SK-N-SH (cell line): ENCODE results near the gene HBB. TPM values are rescaled to one million over a fixed set of nuclear protein-coding genes. Genes with fewer than 3 reads are reported as not detected.
"Not testable (repeated sequence)": the region's sequence is repeated elsewhere in the genome, so short reads cannot be mapped to it uniquely, and the experiment has no call there.

Experiments used
- CTCF ChIA-PET: fragments of 300-600, 350-600 bp; formaldehyde crosslinking; extraction: SDS; loops from one replicate; lab custom pipeline; 2021; lab: Yijun Ruan, JAX
- POLR2A ChIA-PET: fragments of 350-600 bp; sonication (Branson Sonifier 250); formaldehyde crosslinking; extraction: SDS; loops from one replicate; lab custom pipeline; 2020; ENCODE audit warnings: antibody characterized with exemption, inconsistent platforms; lab: Yijun Ruan, JAX
- DNase-seq: peaks from one replicate; pipeline ENCODE4 v3.0.0; 2012
- H2AFZ ChIP-seq: fragments of 200-600 bp; sonication (generic); 2 replicates; pipeline ENCODE4 v1.8.1; 2016; ENCODE audit warnings: antibody characterized with exemption, mild to moderate bottlenecking, low read depth
- H3F3A ChIP-seq: fragments of 200-600 bp; sonication (generic); replicated peaks from 2 replicates; pipeline ENCODE3; 2016; ENCODE audit warnings: antibody characterized with exemption, mild to moderate bottlenecking; ENCODE audit not compliant: insufficient read depth
- H3K27ac ChIP-seq, 2 experiments: fragments of 200-500 bp in 1 of 2; fragments of 200-600 bp in 1 of 2; sonication (Bioruptor generic) in 1 of 2; sonication (generic), shearing (Covaris generic) in 1 of 2; 2 replicates each; pipeline versions ENCODE4 v1.5.1 to v1.6.1; 2014 to 2016; ENCODE audit warnings: low read depth in 2 of 2, inconsistent platforms in 1 of 2, low read length in 1 of 2, mild to moderate bottlenecking in 1 of 2, mixed read lengths in 1 of 2
- H3K27me3 ChIP-seq: fragments of 200-600 bp; sonication (generic), shearing (Covaris generic); 2 replicates; pipeline ENCODE4 v1.6.1; 2016; ENCODE audit warnings: mixed run types; ENCODE audit not compliant: insufficient read depth
- H3K36me3 ChIP-seq, 2 experiments: fragments of 200-500 bp in 1 of 2; fragments of 200-600 bp in 1 of 2; sonication (Bioruptor generic) in 1 of 2; sonication (generic) in 1 of 2; replicated peaks in 1 of 2; 2 replicates each; pipeline versions ENCODE3 to v1.5.1; 2014 to 2016; ENCODE audit warnings: low read length in 1 of 2, mild to moderate bottlenecking in 1 of 2; ENCODE audit not compliant: insufficient read depth in 2 of 2, control insufficient read depth in 1 of 2
- H3K4me1 ChIP-seq, 2 experiments: fragments of 200-500 bp in 1 of 2; fragments of 200-600 bp in 1 of 2; sonication (Bioruptor generic) in 1 of 2; sonication (generic), shearing (Covaris generic) in 1 of 2; 2 replicates each; pipeline versions ENCODE4 v1.5.1 to v1.6.1; 2014 to 2016; ENCODE audit warnings: low read depth in 1 of 2, low read length in 1 of 2, mixed run types in 1 of 2; ENCODE audit not compliant: insufficient read depth in 2 of 2, control insufficient read depth in 1 of 2
- H3K4me2 ChIP-seq: fragments of 200-600 bp; sonication (generic), shearing (Covaris generic); 2 replicates; pipeline ENCODE4 v1.6.1; 2017; ENCODE audit warnings: mixed run types
- H3K4me3 ChIP-seq, 2 experiments: fragments of 200-500 bp in 1 of 2; fragments of 200-600 bp in 1 of 2; sonication (Bioruptor generic) in 1 of 2; sonication (generic), shearing (Covaris generic) in 1 of 2; 2 replicates each; pipeline versions ENCODE4 v1.5.1 to v1.8.1; 2014 to 2016; ENCODE audit warnings: low read depth in 2 of 2, inconsistent platforms in 1 of 2, low read length in 1 of 2, mild to moderate bottlenecking in 1 of 2, mixed read lengths in 1 of 2, moderate library complexity in 1 of 2
- H3K79me2 ChIP-seq: fragments of 200-600 bp; sonication (generic); 2 replicates; pipeline ENCODE4 v1.8.1; 2017; ENCODE audit warnings: mild to moderate bottlenecking; ENCODE audit not compliant: insufficient read depth
- H3K9ac ChIP-seq: fragments of 200-600 bp; sonication (generic); 2 replicates; pipeline ENCODE4 v1.6.1; 2017; ENCODE audit warnings: mixed run types
- H3K9me2 ChIP-seq: fragments of 200-600 bp; sonication (generic); 2 replicates; pipeline ENCODE4 v1.6.1; 2017; ENCODE audit warnings: mixed run types
- H3K9me3 ChIP-seq: fragments of 200-600 bp; sonication (generic); 2 replicates; pipeline ENCODE4 v1.6.1; 2017; ENCODE audit warnings: mixed run types, mild to moderate bottlenecking, moderate library complexity
- H4K20me1 ChIP-seq: fragments of 200-600 bp; sonication (generic); 2 replicates; pipeline ENCODE4 v1.6.1; 2017; ENCODE audit warnings: mild to moderate bottlenecking, mixed run types; ENCODE audit not compliant: insufficient read depth
- CHD2 ChIP-seq: fragments of 150-350 bp; IDR thresholded peaks from 2 replicates; pipeline ENCODE4 v1.6.1; 2018; ENCODE audit warnings: low read length; ENCODE audit not compliant: partially characterized antibody
- CTCF ChIP-seq: fragments of 200-600 bp; sonication (generic); IDR thresholded peaks from 2 replicates; pipeline ENCODE4 v1.6.1; 2017; ENCODE audit warnings: antibody characterized with exemption, mild to moderate bottlenecking, moderate library complexity
- FOSL2 ChIP-seq: IDR thresholded peaks from 2 replicates; pipeline ENCODE4 v1.4.0; 2012; ENCODE audit warnings: low read depth, mild to moderate bottlenecking, moderate library complexity, borderline replicate concordance
- FOXM1 ChIP-seq: IDR thresholded peaks from 2 replicates; pipeline ENCODE4 v1.4.0; 2012; ENCODE audit warnings: low read depth, mild to moderate bottlenecking
- GABPA ChIP-seq: IDR thresholded peaks from 2 replicates; pipeline ENCODE4 v1.4.0; 2012; ENCODE audit warnings: low read depth, mild to moderate bottlenecking
- GATA2 ChIP-seq: sonication (generic); formaldehyde crosslinking; IDR thresholded peaks from 2 replicates; pipeline ENCODE4 v1.5.0; 2020; ENCODE audit warnings: mild to moderate bottlenecking, missing genetic modification reagents
- JUND ChIP-seq: IDR thresholded peaks from 2 replicates; pipeline ENCODE4 v1.4.0; 2012
- MAX ChIP-seq: IDR thresholded peaks from 2 replicates; pipeline ENCODE4 v1.4.0; 2012; ENCODE audit warnings: low read depth
- NFIC ChIP-seq: IDR thresholded peaks from 2 replicates; pipeline ENCODE4 v1.4.0; 2012; ENCODE audit warnings: borderline replicate concordance
- PBX3 ChIP-seq: IDR thresholded peaks from 2 replicates; pipeline ENCODE4; 2012
- POLR2AphosphoS5 ChIP-seq: IDR thresholded peaks from 2 replicates; pipeline ENCODE4 v1.6.1; 2012; ENCODE audit warnings: low read depth, low read length
- REST ChIP-seq: IDR thresholded peaks from 2 replicates; pipeline ENCODE4 v1.6.1; 2012; ENCODE audit warnings: mild to moderate bottlenecking, low read depth, low read length, moderate library complexity
- RXRA ChIP-seq: IDR thresholded peaks from 2 replicates; pipeline ENCODE4 v1.4.0; 2012; ENCODE audit warnings: low read depth, mild to moderate bottlenecking, borderline replicate concordance
- SIN3A ChIP-seq: IDR thresholded peaks from 2 replicates; pipeline ENCODE4 v1.6.1; 2012; ENCODE audit warnings: low read depth, mild to moderate bottlenecking, low read length, moderate library complexity, borderline replicate concordance
- SMC3 ChIP-seq: IDR thresholded peaks from 2 replicates; pipeline ENCODE4 v1.6.1; 2012; ENCODE audit warnings: low read depth, low read length, improper control_type of control experiment
- TAF1 ChIP-seq: IDR thresholded peaks from 2 replicates; pipeline ENCODE4 v1.6.1; 2012; ENCODE audit warnings: low read depth, mild to moderate bottlenecking, low read length, moderate library complexity, borderline replicate concordance
- TEAD4 ChIP-seq: IDR thresholded peaks from 2 replicates; pipeline ENCODE4 v1.4.0; 2012; ENCODE audit warnings: mild to moderate bottlenecking, borderline replicate concordance; ENCODE audit not compliant: insufficient read depth
- USF2 ChIP-seq: fragments of 150-350 bp; IDR thresholded peaks from 2 replicates; pipeline ENCODE4 v1.6.1; 2017; ENCODE audit warnings: antibody characterized with exemption, low read length, low read depth, borderline replicate concordance
- WGBS: methylation state at CpG from one replicate; pipeline ENCODE4 v1.1.6; 2017; ENCODE audit warnings: low lambda C conversion rate; 5-methylcytosine and 5-hydroxymethylcytosine counted together
- polyA plus RNA-seq, 3 experiments: library from polyadenylated mRNA; depleted of rRNA; stranded (reverse); fragments of >200 nt; gene quantifications; 2 replicates each; pipeline ENCODE4 v1.2.3, GENCODE V29; 2012

HBB gene
- polyA plus RNA-seq, 1 of the 3 experiments (the other 2 are of a cell fraction), result not detected

- Histone ChIP-seq H3K36me3 (no peaks in the 10 kb centered on the region), H3K4me2 (no peak overlapping the region), H4K20me1 (no peaks in the 10 kb centered on the region), H3K4me3 (no peak overlapping the region), H3K9ac (no peak overlapping the region), H3K4me1 (no peaks in the 10 kb centered on the region), H3F3A (no peaks in the 10 kb centered on the region), H3K27me3 (no peaks in the 10 kb centered on the region; the same call in 1 of the 2 replicates), H3K27ac (no peak overlapping the region), H3K79me2 (no peaks in the 10 kb centered on the region), H3K9me3 (no peaks in the 10 kb centered on the region), H3K9me2 (no peaks in the 10 kb centered on the region), H2AFZ (no peak overlapping the region)
- no peak for DNase-seq
- TF ChIP-seq FOSL2, result no peak
- TF ChIP-seq MAX, result no peak
- no peak for TF ChIP-seq TEAD4
- no peak for TF ChIP-seq GABPA
- TF ChIP-seq SIN3A, result no peak
- TF ChIP-seq CHD2, result no peak
- TF ChIP-seq PBX3, result no peak
- TF ChIP-seq GATA2 (CRISPR knock-in tag), result no peak
- TF ChIP-seq SMC3, result no peak
- no peak for TF ChIP-seq TAF1
- no peak for TF ChIP-seq CTCF
- no peak for TF ChIP-seq REST
- TF ChIP-seq NFIC, result no peak
- TF ChIP-seq FOXM1, result no peak
- TF ChIP-seq POLR2AphosphoS5, result no peak
- no peak for TF ChIP-seq RXRA
- TF ChIP-seq JUND, result no peak
- TF ChIP-seq USF2, result no peak
- ChIA-PET CTCF (no interaction called here), POLR2A (no interaction called here)
- 1% methylated on average over 2 of the region's 2 CpGs for WGBS
Observed at GRCh38 chr11:5257296-5257695, 30.4 kb upstream of the HBB start.

GRCh38 chr11:5254646-5255413, 28.0 kb upstream of the HBB start, which contains the start of gene HBG2:
TSS of gene HBG2 (minus strand) at chr11:5254781. CDS start at chr11:5254728, 53 bp downstream.
- H4K20me1 ChIP-seq, H3F3A ChIP-seq, H3K4me1 ChIP-seq, H3K9me3 ChIP-seq, H3K27ac ChIP-seq, H3K27me3 ChIP-seq, H3K79me2 ChIP-seq, POLR2A ChIA-PET, CTCF ChIA-PET, DNase-seq, H3K4me2 ChIP-seq, H3K9ac ChIP-seq, H3K4me3 ChIP-seq, H3K9me2 ChIP-seq, H3K36me3 ChIP-seq, H2AFZ ChIP-seq: not testable (repeated sequence)
- WGBS, result 5% methylated on average over 4 of the region's 9 CpGs
